Ascending aorta (tissue), 2 donors: Measurements from ENCODE around the gene KLHDC3. TPM values are rescaled to one million over a fixed set of nuclear protein-coding genes. Genes with fewer than 3 reads are reported as not detected.

Experiments
- DNase-seq, 2 donors: peaks; one replicate each; pipeline ENCODE4 v3.0.0-alpha.2; 2019; ENCODE audit warnings: low spot score in 2 of 2
- H3K27ac ChIP-seq, 2 donors: fragments of 200-600 bp; sonication (generic); one replicate each; pipeline ENCODE4 v1.5.1; 2016 to 2017; ENCODE audit warnings: mild to moderate bottlenecking in 1 of 2
- H3K27me3 ChIP-seq: fragments of 200-600 bp; sonication (generic); one replicate; pipeline ENCODE4 v1.5.1; 2017
- H3K36me3 ChIP-seq, 2 donors: fragments of 200-600 bp; sonication (generic); one replicate each; pipeline ENCODE4 v1.5.1; 2016
- H3K4me1 ChIP-seq, 2 donors: fragments of 200-600 bp; sonication (generic); one replicate each; pipeline ENCODE4 v1.5.1; 2016 to 2017; ENCODE audit warnings: mild to moderate bottlenecking in 1 of 2
- H3K4me3 ChIP-seq, 2 donors: fragments of 200-600 bp; sonication (generic); one replicate each; pipeline ENCODE4 v1.5.1; 2016 to 2017; ENCODE audit warnings: mild to moderate bottlenecking in 1 of 2
- H3K9me3 ChIP-seq, 2 donors: fragments of 200-600 bp; sonication (generic); one replicate each; pipeline ENCODE4 v1.5.1; 2016
- CTCF ChIP-seq, 3 experiments: fragments of 200-600 bp in 2 of 3; fragments of 450-650 bp in 1 of 3; sonication (generic) in 2 of 3; IDR thresholded peaks; one replicate each; pipeline ENCODE4 v1.5.1; 2016 to 2019; ENCODE audit warnings: antibody characterized with exemption in 3 of 3, mild to moderate bottlenecking in 1 of 3, moderate library complexity in 1 of 3
- intact Hi-C: fragments of 100-400 bp; cut with DNase I; formaldehyde crosslinking; loops from one replicate; pipeline ENCODE4 v1.15.1; 2023
- total RNA-seq: library from RNA; depleted of rRNA; stranded (reverse); fragments of >200 nt; gene quantifications from one replicate; pipeline ENCODE4 v1.1.0, GENCODE V29; 2016

Gene KLHDC3
- total RNA-seq = 64.0 TPM

DNA sequence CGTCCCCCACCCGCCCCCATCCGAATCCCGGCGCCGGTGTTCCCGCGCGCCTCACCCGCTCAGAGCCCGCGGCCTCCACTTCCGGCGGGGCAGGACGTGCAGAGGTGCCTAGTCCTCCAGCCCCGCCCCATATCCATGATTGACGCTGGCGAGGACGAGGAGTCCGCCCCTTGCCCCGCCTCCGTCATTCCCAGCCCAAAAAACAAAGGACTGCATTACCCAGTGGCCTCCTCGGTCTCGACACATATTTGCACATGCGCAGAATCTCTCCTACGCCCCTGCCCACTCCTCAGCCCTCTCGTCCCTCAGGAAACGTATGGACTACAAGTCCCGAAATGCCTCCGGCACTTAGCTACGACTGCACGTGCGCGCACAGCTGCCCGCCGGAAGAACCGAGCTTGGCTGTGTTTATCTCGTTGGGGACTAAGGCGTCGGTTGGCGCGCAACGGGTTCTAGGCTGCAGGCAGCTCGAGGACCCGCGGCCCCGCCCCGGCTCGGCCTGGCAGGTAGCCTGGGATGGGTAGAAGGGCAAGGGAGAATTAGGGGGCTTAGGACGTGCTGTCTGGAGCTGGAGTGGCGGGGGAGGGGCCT lies at the start of gene KLHDC3, which contains the start of gene MEA1:
Gene KLHDC3, plus strand, starts transcription at position 407 of the 591 bp plus-strand sequence. CDS start 2,944 bp downstream, outside the sequence.
Gene MEA1, minus strand, starts transcription at position 104 of the 591 bp plus-strand sequence. CDS start 133 bp downstream, outside the sequence.
- H3K36me3 ChIP-seq = peaks cover 46 to 48% of the 10 kb centered on the region in 2 donors
- H3K4me3 ChIP-seq = peak within 1 kb of the TSS; percentile 76 to 81
- H3K27ac ChIP-seq = peak within 1 kb of the TSS; percentile 81 to 82
- TF ChIP-seq CTCF (IDR thresholded peaks at IDR 0.05) = no peak
- H3K9me3 ChIP-seq = no peaks in the 10 kb centered on the region
- no peaks in the 10 kb centered on the region for H3K27me3 ChIP-seq
- intact Hi-C loops = loop anchor here (1.0 to 5.0 kb wide), 8 partner anchors 30 to 158 kb away; partner anchors contain the start of genes CNPY3, KLC4, MRPL2 and PEX6
- peak; percentile 99 to 100 for DNase-seq
- H3K4me1 ChIP-seq = peaks cover 13 to 33% of the 10 kb centered on the region in 2 donors

DNA sequence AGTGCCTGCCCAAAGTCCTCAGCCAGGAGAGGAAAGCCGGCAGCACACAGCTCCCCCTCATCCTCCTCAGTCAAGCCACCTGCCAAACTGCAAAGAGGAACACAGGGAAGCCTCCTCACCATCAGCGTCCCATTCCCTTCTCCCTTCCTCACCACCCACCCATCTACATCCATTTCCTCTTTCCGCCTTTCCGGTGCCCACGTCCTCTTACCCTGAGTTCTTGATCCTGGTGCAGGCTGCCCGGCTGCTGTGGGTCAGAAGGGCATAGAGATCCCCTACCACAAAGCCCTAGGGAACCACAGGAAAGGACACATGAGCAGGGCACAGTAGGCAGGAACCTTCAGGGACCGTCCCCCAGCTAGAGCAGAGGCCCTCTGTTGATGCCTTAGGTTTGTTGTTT lies 47.5 kb upstream of the KLHDC3 start:
- H3K9me3 ChIP-seq = no peaks in the 10 kb centered on the region
- peaks cover 40 to 59% of the 10 kb centered on the region in 2 donors for H3K36me3 ChIP-seq
- TF ChIP-seq CTCF (IDR thresholded peaks at IDR 0.05) = no peak
- H3K27me3 ChIP-seq = no peaks in the 10 kb centered on the region
- DNase-seq = no peak
- intact Hi-C loops = no loop called here
- no peaks in the 10 kb centered on the region for H3K4me1 ChIP-seq
- no peak overlapping the region for H3K4me3 ChIP-seq
- H3K27ac ChIP-seq = no peak overlapping the region

GRCh38 chr6:42967228-42967627 lies 46.8 kb upstream of the KLHDC3 start:
- H3K27ac ChIP-seq = no peak overlapping the region
- no peak for TF ChIP-seq CTCF (IDR thresholded peaks at IDR 0.05)
- H3K4me1 ChIP-seq = no peaks in the 10 kb centered on the region
- DNase-seq = no peak
- H3K4me3 ChIP-seq = no peak overlapping the region
- no peaks in the 10 kb centered on the region for H3K9me3 ChIP-seq
- H3K36me3 ChIP-seq = peaks cover 40 to 59% of the 10 kb centered on the region in 2 donors
- H3K27me3 ChIP-seq = no peaks in the 10 kb centered on the region
- intact Hi-C loops = no loop called here

DNA sequence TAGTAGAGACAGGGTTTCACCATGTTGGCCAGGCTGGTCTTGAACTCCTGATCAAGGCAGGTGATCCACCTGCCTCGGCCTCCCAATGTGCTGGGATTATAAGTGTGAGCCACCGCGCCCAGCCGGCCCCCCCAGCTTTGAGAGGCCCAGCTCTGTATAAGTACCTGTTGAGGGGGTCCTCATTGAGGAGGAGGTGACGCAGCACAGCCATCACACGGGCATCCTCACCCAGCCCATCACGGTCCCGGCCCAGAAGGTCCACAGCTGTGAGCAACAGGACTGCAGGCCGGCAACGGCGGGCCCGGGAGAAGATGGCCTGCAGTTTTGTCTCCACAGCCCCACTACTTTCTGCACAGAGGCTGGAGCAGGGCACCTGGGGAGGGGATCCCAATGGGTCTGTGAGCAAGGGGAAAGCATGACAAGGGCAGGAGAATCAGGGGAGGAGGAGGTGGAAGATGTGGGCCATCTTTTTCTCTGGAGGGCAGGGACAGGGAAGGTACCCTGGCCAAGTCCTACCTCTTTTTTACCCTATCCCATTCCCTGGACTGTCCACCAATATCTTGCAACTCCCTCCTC lies 45.8 kb upstream of the KLHDC3 start:
- H3K36me3 ChIP-seq = peaks cover 40 to 58% of the 10 kb centered on the region in 2 donors
- no peak overlapping the region for H3K4me3 ChIP-seq
- no peaks in the 10 kb centered on the region for H3K27me3 ChIP-seq
- no peak overlapping the region for H3K27ac ChIP-seq
- H3K9me3 ChIP-seq = no peaks in the 10 kb centered on the region
- intact Hi-C loops = no loop called here
- H3K4me1 ChIP-seq = no peaks in the 10 kb centered on the region
- no peak for DNase-seq
- TF ChIP-seq CTCF (IDR thresholded peaks at IDR 0.05) = no peak

DNA sequence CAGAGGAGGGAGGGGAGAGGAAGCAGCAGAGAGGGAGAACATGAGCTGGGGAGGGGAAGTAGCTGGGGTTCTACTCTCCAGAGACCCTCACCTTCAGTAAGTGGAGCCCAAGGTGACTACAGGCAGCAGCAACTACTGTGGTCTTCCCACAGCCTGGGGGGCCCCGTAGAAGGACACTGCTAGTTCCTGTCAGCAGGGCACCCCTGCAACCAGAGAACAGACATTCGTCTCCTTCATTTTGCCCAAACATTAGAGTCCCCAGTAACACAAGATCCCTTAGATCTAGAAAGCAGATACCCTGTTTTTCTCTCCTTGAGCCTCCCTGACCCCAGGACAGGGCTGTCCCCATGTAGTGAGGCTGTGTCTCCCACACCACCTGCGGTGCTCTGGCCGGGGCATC lies 45.3 kb upstream of the KLHDC3 start:
- H3K4me1 ChIP-seq = no peaks in the 10 kb centered on the region
- no peak overlapping the region for H3K4me3 ChIP-seq
- intact Hi-C loops = no loop called here
- no peaks in the 10 kb centered on the region for H3K9me3 ChIP-seq
- H3K36me3 ChIP-seq = peaks cover 34 to 58% of the 10 kb centered on the region in 2 donors
- no peak for DNase-seq
- no peak for TF ChIP-seq CTCF (IDR thresholded peaks at IDR 0.05)
- no peak overlapping the region for H3K27ac ChIP-seq
- no peaks in the 10 kb centered on the region for H3K27me3 ChIP-seq
